ENCODE data around the gene SRPK2.
"Not testable (repeated sequence)": the region's sequence is repeated elsewhere in the genome, so short reads cannot be mapped to it uniquely, and the experiment has no call there.

The SRPK2 gene

DNA sequence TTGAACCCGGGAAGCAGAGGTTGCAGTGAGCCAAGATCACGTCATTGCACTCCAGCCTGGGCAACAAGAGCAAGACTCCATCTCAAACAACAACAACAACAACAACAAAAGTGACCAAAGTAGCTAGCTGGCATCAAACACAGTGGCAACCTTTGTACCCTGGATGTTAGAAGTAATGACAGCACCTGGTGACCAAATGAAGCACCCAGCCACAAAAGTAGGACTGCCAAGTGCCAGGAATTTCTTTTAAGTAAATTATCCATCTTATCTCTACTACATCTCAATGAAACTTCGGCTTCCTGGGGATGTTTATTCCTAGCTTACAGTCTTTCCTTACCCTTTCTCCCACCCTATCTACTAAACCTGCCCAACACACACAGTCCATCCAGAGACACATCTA lies 18.8 kb downstream of the SRPK2 start:
- TF ChIP-seq, protein P1, sequence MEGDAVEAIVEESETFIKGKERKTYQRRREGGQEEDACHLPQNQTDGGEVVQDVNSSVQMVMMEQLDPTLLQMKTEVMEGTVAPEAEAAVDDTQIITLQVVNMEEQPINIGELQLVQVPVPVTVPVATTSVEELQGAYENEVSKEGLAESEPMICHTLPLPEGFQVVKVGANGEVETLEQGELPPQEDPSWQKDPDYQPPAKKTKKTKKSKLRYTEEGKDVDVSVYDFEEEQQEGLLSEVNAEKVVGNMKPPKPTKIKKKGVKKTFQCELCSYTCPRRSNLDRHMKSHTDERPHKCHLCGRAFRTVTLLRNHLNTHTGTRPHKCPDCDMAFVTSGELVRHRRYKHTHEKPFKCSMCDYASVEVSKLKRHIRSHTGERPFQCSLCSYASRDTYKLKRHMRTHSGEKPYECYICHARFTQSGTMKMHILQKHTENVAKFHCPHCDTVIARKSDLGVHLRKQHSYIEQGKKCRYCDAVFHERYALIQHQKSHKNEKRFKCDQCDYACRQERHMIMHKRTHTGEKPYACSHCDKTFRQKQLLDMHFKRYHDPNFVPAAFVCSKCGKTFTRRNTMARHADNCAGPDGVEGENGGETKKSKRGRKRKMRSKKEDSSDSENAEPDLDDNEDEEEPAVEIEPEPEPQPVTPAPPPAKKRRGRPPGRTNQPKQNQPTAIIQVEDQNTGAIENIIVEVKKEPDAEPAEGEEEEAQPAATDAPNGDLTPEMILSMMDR (conservative IDR thresholded peaks at IDR 0.05; ENCODE audit: low read depth, low read length): no peak

DNA sequence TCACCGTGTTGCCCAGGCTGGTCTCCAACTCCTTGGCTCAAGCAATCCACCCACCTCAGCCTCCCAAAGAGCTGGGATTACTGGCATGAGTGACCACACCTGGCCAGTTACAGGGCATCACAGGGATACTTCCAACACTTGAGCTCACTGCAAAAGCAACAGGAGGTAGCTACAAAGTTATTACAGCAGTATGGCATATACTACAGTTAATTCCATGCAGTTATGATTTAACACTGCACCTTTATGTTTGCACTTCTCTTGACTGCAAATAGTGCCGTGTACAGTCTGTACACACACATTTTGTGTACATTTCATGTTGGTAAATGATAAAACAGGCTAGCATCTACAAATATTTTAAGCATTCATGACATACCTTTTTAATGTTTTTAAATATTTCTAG lies 21.3 kb downstream of the SRPK2 start:
- no peak overlapping the region for H3K27ac ChIP-seq
- no peak overlapping the region for H3K9ac ChIP-seq
- H2AFZ ChIP-seq (ENCODE audit: low read depth): no peak overlapping the region
- H3K79me2 ChIP-seq (ENCODE audit: insufficient read depth, low read depth): peaks cover 82% of the 10 kb centered on the region
- no peak overlapping the region for H3K4me3 ChIP-seq (IDR thresholded peaks at IDR 0.05; ENCODE audit: insufficient read depth, low read depth, low read length)
- no peaks in the 10 kb centered on the region for H3K36me3 ChIP-seq (ENCODE audit: insufficient read depth)
- peaks cover 6% of the 10 kb centered on the region for H3K4me1 ChIP-seq (ENCODE audit: low read depth, poor library complexity, severe bottlenecking)
- TF ChIP-seq, protein P1 (conservative IDR thresholded peaks at IDR 0.05; ENCODE audit: low read depth, low read length): no peak
- no peaks in the 10 kb centered on the region for H4K20me1 ChIP-seq (ENCODE audit: insufficient read depth)
- H3K4me2 ChIP-seq: no peak overlapping the region
- no peaks in the 10 kb centered on the region for H3K27me3 ChIP-seq (ENCODE audit: insufficient read depth, low read depth)

More for the DNA sequence above, 18.8 kb downstream of the SRPK2 start:
- H3K4me2 ChIP-seq: no peak overlapping the region
- H3K9ac ChIP-seq: no peak overlapping the region
- H3K79me2 ChIP-seq (ENCODE audit: insufficient read depth, low read depth): peaks cover 89% of the 10 kb centered on the region
- H3K4me1 ChIP-seq (ENCODE audit: low read depth, poor library complexity, severe bottlenecking): peaks cover 6% of the 10 kb centered on the region
- H3K4me3 ChIP-seq (IDR thresholded peaks at IDR 0.05; ENCODE audit: insufficient read depth, low read depth, low read length): no peak overlapping the region
- H2AFZ ChIP-seq (ENCODE audit: low read depth): no peak overlapping the region
- H3K27me3 ChIP-seq (ENCODE audit: insufficient read depth, low read depth): no peaks in the 10 kb centered on the region
- no peaks in the 10 kb centered on the region for H4K20me1 ChIP-seq (ENCODE audit: insufficient read depth)
- H3K36me3 ChIP-seq (ENCODE audit: insufficient read depth): no peaks in the 10 kb centered on the region
- H3K27ac ChIP-seq: no peak overlapping the region

DNA sequence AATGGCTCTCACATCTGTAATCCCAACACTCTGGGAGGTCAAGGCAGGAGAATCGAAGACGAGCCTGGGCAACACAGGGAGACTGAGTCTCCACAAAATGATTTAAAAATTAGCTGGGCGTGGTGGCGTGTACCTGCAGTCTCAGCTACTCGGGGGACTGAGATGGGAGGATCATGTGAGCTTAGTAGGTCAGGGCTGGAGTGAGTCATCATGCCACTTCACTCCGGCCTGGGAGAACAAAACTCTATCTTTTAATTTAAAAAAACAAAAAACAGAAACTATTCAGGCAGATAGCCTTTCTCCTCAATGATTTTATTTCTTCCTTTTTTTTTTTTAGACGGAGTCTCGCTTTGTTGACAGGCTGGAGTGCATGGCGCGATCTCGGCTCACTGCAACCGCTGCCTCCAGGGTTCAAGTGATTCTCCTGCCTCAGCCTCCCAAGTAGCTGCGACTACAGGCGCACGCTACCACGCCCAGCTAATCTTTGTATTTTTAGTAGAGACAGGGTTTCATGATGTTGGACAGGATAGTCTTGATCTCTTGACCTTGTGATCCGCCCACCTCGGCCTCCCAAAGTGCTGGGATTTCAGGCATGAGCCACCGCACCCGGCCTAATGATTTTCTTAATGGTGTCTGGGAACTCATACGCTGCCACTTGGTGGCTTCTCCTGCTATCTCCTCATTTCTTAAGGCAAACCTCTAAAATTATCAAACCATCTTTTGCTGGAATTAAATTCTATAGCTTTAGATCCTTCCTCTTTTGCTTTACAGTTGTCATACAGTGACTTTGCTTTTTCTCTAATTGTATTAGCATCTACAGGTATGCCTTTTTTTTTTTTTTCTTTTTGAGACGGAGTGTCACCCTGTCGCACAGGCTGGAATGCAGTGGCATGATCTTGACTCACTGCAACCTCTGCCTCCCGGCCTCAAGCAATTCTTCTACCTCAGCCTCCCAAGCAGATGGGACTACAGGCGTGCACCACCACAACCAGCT lies 22.9 kb downstream of the SRPK2 start:
- Histone ChIP-seq H3K27me3 (ENCODE audit: insufficient read depth, low read depth) (no peaks in the 10 kb centered on the region), H3K4me1 (ENCODE audit: low read depth, poor library complexity, severe bottlenecking) (peaks cover 6% of the 10 kb centered on the region), H2AFZ (ENCODE audit: low read depth) (no peak overlapping the region), H3K9ac (no peak overlapping the region), H4K20me1 (ENCODE audit: insufficient read depth) (no peaks in the 10 kb centered on the region), H3K79me2 (ENCODE audit: insufficient read depth, low read depth) (peaks cover 75% of the 10 kb centered on the region), H3K27ac (no peak overlapping the region), H3K36me3 (ENCODE audit: insufficient read depth) (no peaks in the 10 kb centered on the region), H3K4me2 (no peak overlapping the region), H3K4me3 (IDR thresholded peaks at IDR 0.05; ENCODE audit: insufficient read depth, low read depth, low read length) (no peak overlapping the region)
- TF ChIP-seq, protein P1 (conservative IDR thresholded peaks at IDR 0.05; ENCODE audit: low read depth, low read length): no peak

DNA sequence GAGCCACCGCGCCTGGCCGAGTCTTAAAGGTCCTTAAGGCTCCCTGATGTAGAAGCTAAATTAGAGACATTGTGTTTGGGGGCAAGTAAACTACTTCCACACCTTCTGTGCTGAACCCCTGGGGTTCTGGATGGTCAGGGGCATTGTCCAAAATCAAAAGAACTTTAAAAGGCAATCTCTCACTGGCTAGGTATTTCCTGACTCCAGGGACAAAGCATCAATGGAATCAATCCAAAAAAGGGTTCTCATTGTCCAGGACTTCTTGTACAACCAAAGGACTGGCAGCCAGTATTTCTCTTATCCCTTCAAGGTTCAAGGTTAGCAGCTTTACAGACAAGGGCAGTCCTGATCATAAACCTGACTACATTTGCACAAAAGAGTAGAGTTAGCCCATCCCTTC lies 24.0 kb downstream of the SRPK2 start:
- H4K20me1 ChIP-seq (ENCODE audit: insufficient read depth): no peaks in the 10 kb centered on the region
- H3K9ac ChIP-seq: no peak overlapping the region
- no peak overlapping the region for H3K4me3 ChIP-seq (IDR thresholded peaks at IDR 0.05; ENCODE audit: insufficient read depth, low read depth, low read length)
- H3K4me1 ChIP-seq (ENCODE audit: low read depth, poor library complexity, severe bottlenecking): peaks cover 6% of the 10 kb centered on the region
- H3K27ac ChIP-seq: no peak overlapping the region
- TF ChIP-seq, protein P1 (conservative IDR thresholded peaks at IDR 0.05; ENCODE audit: low read depth, low read length): no peak
- H3K4me2 ChIP-seq: no peak overlapping the region
- H3K79me2 ChIP-seq (ENCODE audit: insufficient read depth, low read depth): peaks cover 76% of the 10 kb centered on the region
- no peak overlapping the region for H2AFZ ChIP-seq (ENCODE audit: low read depth)
- no peaks in the 10 kb centered on the region for H3K36me3 ChIP-seq (ENCODE audit: insufficient read depth)
- no peaks in the 10 kb centered on the region for H3K27me3 ChIP-seq (ENCODE audit: insufficient read depth, low read depth)

DNA sequence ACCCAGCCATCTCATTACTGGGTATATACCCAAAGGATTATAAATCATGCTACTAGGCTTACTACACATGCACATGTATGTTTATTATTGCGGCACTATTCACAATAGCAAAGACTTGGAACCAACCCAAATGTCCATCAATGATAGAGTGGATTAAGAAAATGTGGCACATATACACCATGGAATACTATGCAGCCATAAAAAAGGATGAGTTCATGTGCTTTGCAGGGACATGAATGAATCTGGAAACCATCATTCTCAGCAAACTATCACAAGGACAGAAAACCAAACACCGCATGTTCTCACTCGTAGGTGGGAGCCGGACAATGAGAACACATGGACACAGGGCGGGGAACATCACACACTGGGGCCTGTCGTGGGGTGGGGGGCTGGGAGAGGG lies 25.1 kb downstream of the SRPK2 start:
- not testable (repeated sequence) for H2AFZ ChIP-seq (ENCODE audit: low read depth); H3K4me3 ChIP-seq (IDR thresholded peaks at IDR 0.05; ENCODE audit: insufficient read depth, low read depth, low read length); H3K27me3 ChIP-seq (ENCODE audit: insufficient read depth, low read depth); H3K4me2 ChIP-seq; H4K20me1 ChIP-seq (ENCODE audit: insufficient read depth); H3K36me3 ChIP-seq (ENCODE audit: insufficient read depth); H3K27ac ChIP-seq; H3K9ac ChIP-seq
- H3K79me2 ChIP-seq (ENCODE audit: insufficient read depth, low read depth): peaks cover 79% of the 10 kb centered on the region
- peaks cover 15% of the 10 kb centered on the region for H3K4me1 ChIP-seq (ENCODE audit: low read depth, poor library complexity, severe bottlenecking)

DNA sequence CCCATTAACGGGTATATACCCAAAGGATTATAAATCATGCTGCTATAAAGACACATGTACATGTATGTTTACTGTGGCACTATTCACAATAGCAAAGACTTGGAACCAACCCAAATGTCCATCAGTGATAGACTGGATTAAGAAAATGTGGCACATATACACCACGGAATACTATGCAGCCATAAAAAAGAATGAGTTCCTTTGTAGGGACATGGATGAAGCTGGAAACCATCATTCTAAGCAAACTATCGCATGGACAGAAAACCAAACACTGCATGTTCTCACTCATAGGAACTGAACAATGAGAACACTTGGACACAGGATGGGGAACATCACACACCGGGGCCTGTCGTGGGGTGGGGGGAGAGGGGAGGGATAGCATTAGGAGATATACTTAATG lies 26.0 kb downstream of the SRPK2 start:
- Histone ChIP-seq H3K79me2 (ENCODE audit: insufficient read depth, low read depth) (peaks cover 81% of the 10 kb centered on the region), H3K4me1 (ENCODE audit: low read depth, poor library complexity, severe bottlenecking) (peaks cover 19% of the 10 kb centered on the region)
- H3K4me2 ChIP-seq; H3K27ac ChIP-seq; H2AFZ ChIP-seq (ENCODE audit: low read depth); H3K36me3 ChIP-seq (ENCODE audit: insufficient read depth); H4K20me1 ChIP-seq (ENCODE audit: insufficient read depth); H3K4me3 ChIP-seq (IDR thresholded peaks at IDR 0.05; ENCODE audit: insufficient read depth, low read depth, low read length); H3K27me3 ChIP-seq (ENCODE audit: insufficient read depth, low read depth); H3K9ac ChIP-seq: not testable (repeated sequence)

DNA sequence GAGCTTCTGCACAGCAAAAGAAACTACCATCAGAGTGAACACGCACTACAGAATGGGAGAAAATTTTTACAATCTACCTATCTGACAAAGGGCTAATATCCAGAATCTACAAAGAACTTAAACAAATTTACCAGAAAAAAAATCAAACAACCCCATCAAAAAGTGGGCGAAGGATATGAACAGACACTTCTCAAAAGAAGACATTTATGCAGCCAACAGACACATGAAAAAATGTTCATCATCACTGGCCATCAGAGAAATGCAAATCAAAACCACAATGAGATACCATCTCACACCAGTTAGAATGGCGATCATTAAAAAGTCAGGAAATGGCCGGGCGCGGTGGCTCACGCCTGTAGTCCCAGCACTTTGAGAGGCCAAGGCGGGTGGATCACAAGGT lies 26.7 kb downstream of the SRPK2 start:
- not testable (repeated sequence) for H3K27me3 ChIP-seq (ENCODE audit: insufficient read depth, low read depth); H3K4me3 ChIP-seq (IDR thresholded peaks at IDR 0.05; ENCODE audit: insufficient read depth, low read depth, low read length); H2AFZ ChIP-seq (ENCODE audit: low read depth); H4K20me1 ChIP-seq (ENCODE audit: insufficient read depth); H3K4me2 ChIP-seq; H3K9ac ChIP-seq; H3K36me3 ChIP-seq (ENCODE audit: insufficient read depth); H3K27ac ChIP-seq
- Histone ChIP-seq H3K4me1 (ENCODE audit: low read depth, poor library complexity, severe bottlenecking) (peaks cover 26% of the 10 kb centered on the region), H3K79me2 (ENCODE audit: insufficient read depth, low read depth) (peaks cover 81% of the 10 kb centered on the region)
